IPS-18c (cell line): Measurements from ENCODE around the gene NUMBL.
"Not testable (repeated sequence)": the region's sequence is repeated elsewhere in the genome, so short reads cannot be mapped to it uniquely, and the experiment has no call there.

Source experiments
- H3K4me3 ChIP-seq: 2 replicates; pipeline ENCODE4 v1.7.0; 2013; ENCODE audit warnings: low read depth, mild to moderate bottlenecking, low read length, moderate library complexity; ENCODE audit not compliant: insufficient read depth
- H3K9me3 ChIP-seq: one replicate; pipeline ENCODE4 v1.6.1; 2013; ENCODE audit warnings: mild to moderate bottlenecking, low read length, moderate library complexity; ENCODE audit not compliant: control insufficient read depth, insufficient read depth

Gene NUMBL

GRCh38 chr19:40658031-40658430 is 32.4 kb downstream of the NUMBL start:
- Histone ChIP-seq H3K4me3 (no peak overlapping the region), H3K9me3 (no peaks in the 10 kb centered on the region)

- H3K9me3 ChIP-seq, H3K4me3 ChIP-seq: not testable (repeated sequence)
Observed at GRCh38 chr19:40655684-40656083, 34.8 kb downstream of the NUMBL start.

GRCh38 chr19:40652303-40652702 is 38.1 kb downstream of the NUMBL start:
- not testable (repeated sequence) for H3K9me3 ChIP-seq, H3K4me3 ChIP-seq

- Histone ChIP-seq H3K4me3 (no peak overlapping the region), H3K9me3 (no peaks in the 10 kb centered on the region)
Observed at GRCh38 chr19:40650749-40651305, 39.6 kb downstream of the NUMBL start.

- H3K9me3 ChIP-seq, H3K4me3 ChIP-seq: not testable (repeated sequence)
Observed at GRCh38 chr19:40649903-40650675, 40.4 kb downstream of the NUMBL start.

- no peaks in the 10 kb centered on the region for H3K9me3 ChIP-seq
- H3K4me3 ChIP-seq: no peak overlapping the region
Observed at GRCh38 chr19:40646743-40647254, 43.7 kb downstream of the NUMBL start.

GRCh38 chr19:40642757-40643305 is 47.6 kb downstream of the NUMBL start:
- Histone ChIP-seq H3K9me3 (no peaks in the 10 kb centered on the region), H3K4me3 (no peak overlapping the region)

GRCh38 chr19:40642051-40642706 is 48.3 kb downstream of the NUMBL start:
- no peak overlapping the region for H3K4me3 ChIP-seq
- H3K9me3 ChIP-seq: no peaks in the 10 kb centered on the region

- Histone ChIP-seq H3K4me3 (no peak overlapping the region), H3K9me3 (no peaks in the 10 kb centered on the region)
Observed at GRCh38 chr19:40641281-40641680, 49.2 kb downstream of the NUMBL start.

- Histone ChIP-seq H3K4me3 (no peak overlapping the region), H3K9me3 (no peaks in the 10 kb centered on the region)
Observed at GRCh38 chr19:40640744-40641143, 49.7 kb downstream of the NUMBL start.

- Histone ChIP-seq H3K4me3 (no peak overlapping the region), H3K9me3 (no peaks in the 10 kb centered on the region)
Observed at GRCh38 chr19:40639638-40639982, 50.8 kb downstream of the NUMBL start.

GRCh38 chr19:40638327-40638726 is 52.1 kb downstream of the NUMBL start:
- H3K9me3 ChIP-seq: no peaks in the 10 kb centered on the region
- no peak overlapping the region for H3K4me3 ChIP-seq

GRCh38 chr19:40633207-40633606 is 57.2 kb downstream of the NUMBL start:
- Histone ChIP-seq H3K4me3 (no peak overlapping the region), H3K9me3 (no peaks in the 10 kb centered on the region)

- no peaks in the 10 kb centered on the region for H3K9me3 ChIP-seq
Observed at GRCh38 chr19:40632311-40633036, 58.0 kb downstream of the NUMBL start.

GRCh38 chr19:40630571-40631160 is 59.8 kb downstream of the NUMBL start:
- peak overlapping the region; percentile 9; the same call in 1 of the 2 replicates for H3K4me3 ChIP-seq
- no peaks in the 10 kb centered on the region for H3K9me3 ChIP-seq

More at GRCh38 chr19:40632311-40633036, 58.0 kb downstream of the NUMBL start:
- no peak overlapping the region for H3K4me3 ChIP-seq

- Histone ChIP-seq H3K9me3 (no peaks in the 10 kb centered on the region), H3K4me3 (no peak overlapping the region)
Observed at GRCh38 chr19:40629346-40629745, 61.1 kb downstream of the NUMBL start.
